B cell (primary cell): ENCODE results near the gene GNAS. TPM values are rescaled to one million over a fixed set of nuclear protein-coding genes. Genes with fewer than 3 reads are reported as not detected.

Experiments
- ATAC-seq: fragments of 200-7000 bp; cut with Tn5 transposase; one replicate; pipeline ENCODE4 v1.10.0; 2021; ENCODE audit warnings: low read depth, mild to moderate bottlenecking, moderate number of reproducible peaks, moderate library complexity
- CTCF ChIA-PET: fragments of 350-600 bp; sonication (Branson Sonifier 250); formaldehyde crosslinking; loops from one replicate; lab custom pipeline; 2021; ENCODE audit warnings: antibody characterized with exemption, inconsistent platforms; lab: Charles Lee
- POLR2A ChIA-PET: fragments of 350-600 bp; sonication (Branson Sonifier 250); formaldehyde crosslinking; loops from one replicate; lab custom pipeline; 2021; ENCODE audit warnings: antibody characterized with exemption; lab: Charles Lee
- DNase-seq: peaks from one replicate; pipeline ENCODE4 v3.0.0; 2013
- H2AFZ ChIP-seq: 2 replicates; pipeline ENCODE4 v1.6.1; 2012; ENCODE audit warnings: mild to moderate bottlenecking, low read depth, low read length; ENCODE audit not compliant: insufficient read depth, poor library complexity, severe bottlenecking
- H3K27ac ChIP-seq, 2 donors: 1 replicate in 1 of 2; 2 replicates in 1 of 2; pipeline ENCODE4 v1.5.1; 2012 to 2013; ENCODE audit warnings: low read length in 2 of 2, mild to moderate bottlenecking in 2 of 2, moderate library complexity in 1 of 2
- H3K27me3 ChIP-seq, 4 experiments: fragments of 200-600 bp in 1 of 4; sonication (generic) in 1 of 4; replicated peaks in 1 of 4; 1 replicate in 2 of 4; 2 replicates in 2 of 4; pipeline versions ENCODE4 v1.6.1 to v1.7.0; 2013 to 2016; ENCODE audit warnings: low read length in 3 of 4, mild to moderate bottlenecking in 2 of 4, mixed read lengths in 1 of 4, moderate library complexity in 1 of 4; ENCODE audit not compliant: insufficient read depth in 4 of 4, control insufficient read depth in 3 of 4; ENCODE audit errors: control extremely low read depth in 1 of 4
- H3K36me3 ChIP-seq, 2 experiments: replicated peaks in 1 of 2; 1 replicate in 1 of 2; 2 replicates in 1 of 2; pipeline versions ENCODE4 v1.6.1 to v1.7.1; 2013; ENCODE audit warnings: low read length in 1 of 2; ENCODE audit not compliant: insufficient read depth in 2 of 2, control insufficient read depth in 1 of 2; ENCODE audit errors: control extremely low read depth in 1 of 2, extremely low read depth in 1 of 2
- H3K4me1 ChIP-seq, 2 donors: fragments of 200-600 bp in 1 of 2; sonication (generic) in 1 of 2; 1 replicate in 1 of 2; 2 replicates in 1 of 2; pipeline versions ENCODE4 v1.5.1 to v1.6.1; 2013 to 2017; ENCODE audit warnings: low read length in 2 of 2; ENCODE audit not compliant: control insufficient read depth in 2 of 2, insufficient read depth in 2 of 2
- H3K4me2 ChIP-seq: replicated peaks from 2 replicates; pipeline ENCODE3; 2012; ENCODE audit warnings: mild to moderate bottlenecking, low read depth, low read length; ENCODE audit not compliant: poor library complexity, severe bottlenecking
- H3K4me3 ChIP-seq, 5 experiments: fragments of 200-600 bp in 1 of 5; sonication (generic) in 1 of 5; 1 replicate in 3 of 5; 2 replicates in 2 of 5; pipeline versions ENCODE4 v1.5.1 to v1.7.0; 2011 to 2016; ENCODE audit warnings: low read length in 4 of 5, mild to moderate bottlenecking in 4 of 5, low read depth in 2 of 5, control low read depth in 1 of 5, moderate library complexity in 1 of 5; ENCODE audit not compliant: insufficient read depth in 1 of 5; ENCODE audit errors: control extremely low read depth in 1 of 5, extremely low read depth in 1 of 5
- H3K79me2 ChIP-seq: fragments of 200-600 bp; sonication (generic); one replicate; pipeline ENCODE4 v1.6.0; 2016; ENCODE audit warnings: low read length; ENCODE audit not compliant: control insufficient read depth, insufficient read depth
- H3K9ac ChIP-seq: fragments of 200-600 bp; sonication (generic); 2 replicates; pipeline ENCODE4 v1.6.1; 2017; ENCODE audit warnings: mild to moderate bottlenecking, low read length, moderate library complexity
- H3K9me3 ChIP-seq, 3 donors: one replicate each; pipeline versions ENCODE4 v1.6.1 to v1.7.1; 2013; ENCODE audit warnings: low read length in 2 of 3; ENCODE audit not compliant: control insufficient read depth in 2 of 3, insufficient read depth in 1 of 3; ENCODE audit errors: control extremely low read depth in 1 of 3
- H4K20me1 ChIP-seq: 2 replicates; pipeline ENCODE4 v1.6.0; 2012; ENCODE audit warnings: mild to moderate bottlenecking, low read length; ENCODE audit not compliant: insufficient read depth, control insufficient read depth, poor library complexity, severe bottlenecking
- H3K27ac Mint-ChIP-seq: one replicate; pipeline ENCODE4 v1.8.0; 2021; ENCODE audit warnings: mixed read lengths
- H3K27me3 Mint-ChIP-seq: one replicate; pipeline ENCODE4 v1.8.0; 2021; ENCODE audit warnings: mixed read lengths
- H3K4me1 Mint-ChIP-seq: one replicate; pipeline ENCODE4 v1.8.0; 2021; ENCODE audit warnings: mixed read lengths
- H3K4me3 Mint-ChIP-seq: one replicate; pipeline ENCODE4 v1.8.0; 2021; ENCODE audit warnings: mixed read lengths
- H3K9me3 Mint-ChIP-seq: one replicate; pipeline ENCODE4 v1.8.0; 2022; ENCODE audit warnings: mixed read lengths; ENCODE audit not compliant: insufficient read depth
- EZH2 ChIP-seq: IDR thresholded peaks from 2 replicates; pipeline ENCODE4 v1.6.1; 2012; ENCODE audit warnings: borderline replicate concordance, low read depth, mild to moderate bottlenecking, moderate library complexity, low read length; ENCODE audit not compliant: insufficient read depth, poor library complexity, severe bottlenecking
- WGBS: methylation state at CpG from one replicate; pipeline ENCODE4 v1.1.5; 2013; ENCODE audit warnings: missing lambda C conversion rate; ENCODE audit not compliant: insufficient coverage; 5-methylcytosine and 5-hydroxymethylcytosine counted together
- intact Hi-C: fragments of 100-400 bp; cut with micrococcal nuclease; formaldehyde crosslinking; loops from one replicate; pipeline ENCODE4 v1.10.0; 2022
- polyA plus RNA-seq: library from polyadenylated mRNA; depleted of rRNA; stranded (reverse); fragments of >200 nt; gene quantifications from 2 replicates; pipeline ENCODE4 v1.2.3, GENCODE V29; 2012
- total RNA-seq, 2 donors: library from RNA; stranded (reverse); fragments of 120-200 nt in 1 of 2; gene quantifications; 1 replicate in 1 of 2; 2 replicates in 1 of 2; pipeline versions ENCODE4 v1.2.3 to v1.2.4, GENCODE V29; 2013 to 2022
- TF ChIP-seq, protein P1 (sequence below): fragments of 200-600 bp; IDR thresholded peaks from one replicate; pipeline ENCODE4 v1.8.0; 2022; ENCODE audit warnings: antibody characterized with exemption, mild to moderate bottlenecking

The GNAS gene
- total and polyA plus RNA-seq, 2 donors (not counting 1 experiment from before 2014, with no cell fraction given) = 714 to 1,181 TPM

- Histone ChIP-seq H3K4me2 (no peak overlapping the region), H3K4me1 (no peaks in the 10 kb centered on the region), H3K9ac (no peak overlapping the region), H3K27me3 (no peaks in the 10 kb centered on the region), H2AFZ (no peak overlapping the region), H3K36me3 (no peaks in the 10 kb centered on the region), H3K79me2 (no peaks in the 10 kb centered on the region), H3K4me3 (no peak overlapping the region), H4K20me1 (no peaks in the 10 kb centered on the region), H3K27ac (no peak overlapping the region), H3K9me3 (no peaks in the 10 kb centered on the region)
- no peak for ATAC-seq
- Mint-ChIP-seq H3K4me1 (no peaks in the 10 kb centered on the region), H3K9me3 (no peaks in the 10 kb centered on the region), H3K4me3 (no peak overlapping the region), H3K27ac (no peak overlapping the region), H3K27me3 (peaks cover 26% of the 10 kb centered on the region)
- intact Hi-C loops = no loop called here
- TF ChIP-seq, protein P1, sequence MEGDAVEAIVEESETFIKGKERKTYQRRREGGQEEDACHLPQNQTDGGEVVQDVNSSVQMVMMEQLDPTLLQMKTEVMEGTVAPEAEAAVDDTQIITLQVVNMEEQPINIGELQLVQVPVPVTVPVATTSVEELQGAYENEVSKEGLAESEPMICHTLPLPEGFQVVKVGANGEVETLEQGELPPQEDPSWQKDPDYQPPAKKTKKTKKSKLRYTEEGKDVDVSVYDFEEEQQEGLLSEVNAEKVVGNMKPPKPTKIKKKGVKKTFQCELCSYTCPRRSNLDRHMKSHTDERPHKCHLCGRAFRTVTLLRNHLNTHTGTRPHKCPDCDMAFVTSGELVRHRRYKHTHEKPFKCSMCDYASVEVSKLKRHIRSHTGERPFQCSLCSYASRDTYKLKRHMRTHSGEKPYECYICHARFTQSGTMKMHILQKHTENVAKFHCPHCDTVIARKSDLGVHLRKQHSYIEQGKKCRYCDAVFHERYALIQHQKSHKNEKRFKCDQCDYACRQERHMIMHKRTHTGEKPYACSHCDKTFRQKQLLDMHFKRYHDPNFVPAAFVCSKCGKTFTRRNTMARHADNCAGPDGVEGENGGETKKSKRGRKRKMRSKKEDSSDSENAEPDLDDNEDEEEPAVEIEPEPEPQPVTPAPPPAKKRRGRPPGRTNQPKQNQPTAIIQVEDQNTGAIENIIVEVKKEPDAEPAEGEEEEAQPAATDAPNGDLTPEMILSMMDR = no peak
- TF ChIP-seq EZH2 = no peak
- CTCF ChIA-PET = no interaction called here
- no peak for DNase-seq
- POLR2A ChIA-PET = no interaction called here
- 78% methylated on average over 17 of the region's 17 CpGs for WGBS
These were observed 44.1 kb upstream of the GNAS start for GRCh38 chr20:58808271-58809046.

DNA sequence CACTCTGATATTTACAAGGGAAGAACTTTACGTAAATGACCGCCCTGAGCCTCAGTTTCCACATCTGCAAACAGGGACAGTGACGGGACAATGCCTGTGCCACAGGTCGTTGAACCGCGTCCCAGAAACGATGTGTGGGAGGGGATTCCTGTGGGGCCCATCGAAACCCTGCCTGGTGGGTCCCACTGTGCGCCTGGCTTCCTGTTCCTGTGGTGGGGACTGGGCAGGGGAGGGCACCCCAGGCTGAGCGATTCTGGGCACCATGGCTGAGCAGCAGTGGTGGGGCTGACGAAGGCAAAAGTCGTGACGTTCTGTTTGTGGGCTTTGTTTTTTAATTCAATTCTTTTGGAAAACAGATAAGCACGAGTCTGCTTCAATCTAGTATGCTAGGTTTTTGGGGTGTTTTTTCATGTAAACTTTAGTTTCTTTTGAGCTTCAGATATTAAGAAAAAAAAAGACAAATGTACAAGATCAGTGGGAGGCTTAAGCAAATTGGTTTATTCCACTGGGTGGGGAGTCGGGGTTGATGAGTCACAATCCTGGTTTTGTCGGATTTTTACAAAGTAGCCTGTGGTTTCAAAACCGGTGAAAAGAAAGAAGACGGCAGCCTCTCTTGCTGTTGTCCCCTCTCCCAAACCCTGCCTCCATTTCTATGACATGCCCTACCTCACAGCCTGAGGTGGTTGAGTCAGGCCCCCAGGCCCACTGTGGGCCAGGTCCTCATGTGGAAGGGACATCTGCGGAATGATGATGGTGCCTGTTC is 42.2 kb upstream of the GNAS start:
- no peaks in the 10 kb centered on the region for H3K36me3 ChIP-seq
- H3K9ac ChIP-seq = no peak overlapping the region
- no peaks in the 10 kb centered on the region for H3K4me1 ChIP-seq
- intact Hi-C loops = no loop called here
- Mint-ChIP-seq H3K9me3 (no peaks in the 10 kb centered on the region), H3K4me1 (no peaks in the 10 kb centered on the region), H3K4me3 (no peak overlapping the region), H3K27me3 (peaks cover 26% of the 10 kb centered on the region), H3K27ac (no peak overlapping the region)
- TF ChIP-seq EZH2 = no peak
- TF ChIP-seq, protein P1 = no peak
- no peaks in the 10 kb centered on the region for H3K79me2 ChIP-seq
- H3K9me3 ChIP-seq = no peaks in the 10 kb centered on the region
- no peaks in the 10 kb centered on the region for H4K20me1 ChIP-seq
- no peak overlapping the region for H3K4me2 ChIP-seq
- H2AFZ ChIP-seq = no peak overlapping the region
- CTCF ChIA-PET = no interaction called here
- peaks cover 0 to 1% (median 0%) of the 10 kb centered on the region in 4 experiments for H3K27me3 ChIP-seq
- H3K27ac ChIP-seq = no peak overlapping the region
- POLR2A ChIA-PET = no interaction called here
- WGBS = 75% methylated on average over 18 of the region's 19 CpGs
- DNase-seq (no peak), ATAC-seq (no peak)
- no peak overlapping the region for H3K4me3 ChIP-seq
